NCI-H345 treated with DMSO at 0.1 percent for 48 hours (cell line): ENCODE measurements around the gene CAPZA2.
A peak's percentile ranks its signal among the peaks of the same experiment; 100 is the strongest.
"Not testable (repeated sequence)": the region's sequence is repeated elsewhere in the genome, so short reads cannot be mapped to it uniquely, and the experiment has no call there.

ENCODE experiments used
- DNase-seq: peaks from one replicate; lab custom pipeline; 2025; ENCODE audit not compliant: unreplicated experiment; lab: John Stamatoyannopoulos, UW

Gene CAPZA2

DNA sequence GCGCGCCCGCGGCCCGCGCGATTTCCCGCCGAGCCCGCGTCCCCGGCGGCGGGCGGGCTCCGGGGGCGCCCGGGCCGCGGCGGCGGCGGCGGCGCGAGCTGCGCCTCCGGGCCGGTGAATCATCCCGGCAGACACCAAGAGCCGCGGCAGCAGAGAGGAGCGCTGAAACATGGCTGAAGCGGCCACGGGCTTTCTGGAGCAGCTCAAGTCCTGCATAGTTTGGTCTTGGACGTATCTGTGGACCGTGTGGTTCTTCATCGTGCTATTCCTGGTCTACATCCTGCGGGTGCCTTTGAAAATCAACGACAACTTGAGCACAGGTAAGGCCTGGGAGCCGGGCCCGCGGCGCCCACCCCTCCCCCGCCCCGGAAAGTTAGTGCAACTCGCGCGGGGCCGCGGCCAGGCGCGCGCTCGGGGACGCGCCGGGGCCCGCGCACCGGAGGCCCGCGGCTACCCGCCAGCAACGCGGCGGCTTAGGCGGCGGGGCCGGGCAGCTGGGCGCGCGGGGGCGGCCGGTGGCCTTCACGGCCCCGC, 91.1 kb downstream of the CAPZA2 start, which contains the start of gene ST7:
Gene ST7 (plus strand): TSS at position 130 of the 534 bp plus-strand sequence. CDS start 40 bp downstream, at position 170.
- DNase-seq: peak; percentile 47

DNA sequence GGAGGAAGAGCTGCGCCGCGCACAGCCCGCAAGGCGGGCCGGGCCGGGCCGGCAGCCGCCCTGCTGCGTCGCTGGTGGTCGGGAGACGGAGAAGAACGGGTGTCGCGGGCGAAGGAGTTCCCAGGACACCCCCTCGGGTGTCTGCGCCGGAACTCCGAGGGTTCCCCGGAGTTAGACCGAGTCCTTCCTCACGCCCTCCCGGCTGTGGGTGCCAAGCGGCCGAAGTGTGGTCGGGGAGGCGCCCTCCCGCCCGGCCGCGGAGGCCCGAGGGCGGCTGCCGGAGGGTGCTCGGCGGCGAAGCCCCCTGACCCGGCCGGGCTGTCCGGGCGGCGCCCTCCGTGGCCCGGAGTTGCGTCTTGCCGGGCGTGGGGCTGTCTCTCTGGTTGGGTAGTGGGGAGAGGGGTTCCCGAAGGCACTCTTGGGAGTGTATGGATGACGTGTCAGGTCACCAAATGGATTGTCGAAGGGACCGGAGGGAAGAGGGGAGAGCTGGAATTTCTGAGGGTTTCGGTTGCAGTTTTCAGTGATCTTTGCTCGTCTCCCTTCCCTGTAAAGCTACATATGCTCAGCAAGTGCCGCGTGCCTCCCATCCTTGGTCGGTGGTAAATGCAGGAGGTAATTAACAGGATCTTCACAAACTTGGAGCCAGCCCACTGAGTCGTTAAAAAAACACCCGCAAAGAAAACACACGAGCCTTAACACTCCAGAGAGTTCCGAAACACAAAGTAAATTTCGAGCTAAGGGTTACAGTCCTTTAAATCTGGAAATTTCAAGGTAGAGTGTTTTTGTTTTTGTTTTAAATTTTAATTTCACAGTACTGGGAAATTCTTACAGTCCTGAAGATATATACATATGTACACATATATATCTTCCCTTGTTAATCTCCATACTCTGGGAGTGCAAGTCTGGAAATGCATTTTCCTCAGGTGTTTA, 91.8 kb downstream of the CAPZA2 start:
- peak; percentile 42 for DNase-seq

DNA sequence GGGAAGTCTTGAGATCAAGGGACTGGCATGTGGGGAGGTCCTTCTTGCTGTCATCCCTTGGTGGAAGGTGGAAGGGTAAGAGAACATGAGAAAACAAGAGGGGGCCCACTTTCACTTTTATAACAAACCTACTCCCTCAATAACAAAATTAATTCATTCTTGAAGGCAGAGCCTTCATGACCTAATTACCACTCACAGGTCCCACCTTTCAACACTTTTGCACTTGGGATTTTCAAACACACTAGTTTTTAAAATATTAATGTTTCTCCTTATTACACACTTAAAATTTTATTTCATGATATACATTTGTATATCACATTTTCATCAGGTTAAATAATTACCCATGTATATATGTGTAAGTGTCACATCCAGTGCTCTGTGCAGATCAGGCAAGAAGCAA, 93.0 kb downstream of the CAPZA2 start:
- DNase-seq: no peak

DNA sequence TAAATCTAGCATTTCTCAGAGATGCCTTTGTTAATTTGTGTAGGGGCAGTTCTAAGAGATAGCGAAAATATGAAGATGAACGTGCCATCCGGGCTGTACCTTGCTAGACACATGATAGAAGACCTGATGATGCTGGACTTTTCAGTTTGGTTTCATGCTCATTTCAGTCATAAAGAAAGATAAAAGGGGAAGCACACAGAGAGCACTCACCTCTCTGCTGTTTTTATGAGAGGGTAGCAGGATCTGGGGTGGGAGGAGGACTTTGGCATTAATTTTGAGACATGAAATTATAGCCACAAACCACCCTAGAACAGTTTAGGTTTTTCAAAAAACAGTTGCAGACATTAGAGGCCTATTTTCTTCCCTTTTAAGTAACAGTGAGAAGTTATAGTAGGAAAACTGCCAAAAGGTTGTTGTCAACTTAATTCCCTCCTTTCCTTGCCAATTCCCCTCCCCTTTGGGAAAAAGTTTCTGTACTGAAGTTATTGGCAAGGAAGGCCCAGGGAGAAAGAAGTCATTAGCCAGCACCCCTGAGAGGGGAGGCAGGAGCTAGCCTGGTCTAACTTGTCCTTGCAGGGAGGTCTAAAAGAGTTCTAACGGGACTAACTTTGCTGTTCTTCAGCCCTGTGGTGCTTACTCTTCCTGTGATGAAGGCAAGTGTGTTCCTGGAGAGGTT, 93.6 kb downstream of the CAPZA2 start:
- no peak for DNase-seq

DNA sequence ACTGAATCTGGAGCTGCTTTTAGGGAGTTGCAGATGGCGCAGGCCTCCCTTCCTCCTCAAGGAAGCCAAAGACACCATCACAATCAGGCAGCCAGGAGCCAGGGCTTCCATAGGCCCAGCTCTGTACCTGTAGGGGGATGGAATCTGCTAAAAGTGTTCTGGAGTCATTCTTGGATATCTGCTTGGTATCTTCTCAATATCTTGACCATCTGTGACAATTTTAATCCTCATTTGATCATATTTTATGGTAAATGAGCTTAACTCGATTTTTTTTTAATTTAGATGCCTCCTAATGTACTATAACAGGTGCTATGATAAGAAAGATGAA, 94.1 kb downstream of the CAPZA2 start:
- DNase-seq: no peak

DNA sequence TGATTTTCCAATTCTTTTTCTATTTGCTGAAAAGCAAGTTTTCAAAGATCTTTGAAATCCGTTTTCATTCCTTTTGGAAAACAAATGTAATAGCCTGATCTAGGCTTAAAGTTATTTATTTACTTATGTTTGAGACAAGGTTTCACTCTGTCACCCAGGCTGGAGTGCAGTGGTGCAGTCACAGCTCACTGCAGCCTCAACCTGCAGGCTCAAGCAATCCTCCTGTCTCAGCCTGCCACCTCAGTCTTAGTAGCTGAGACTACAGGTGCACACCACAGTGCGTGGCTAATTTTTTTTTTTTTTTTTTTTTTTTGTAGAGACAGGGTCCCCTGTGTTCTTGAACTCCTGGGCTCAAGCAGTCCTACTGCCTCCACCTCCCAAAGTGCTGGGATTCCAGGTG, 95.5 kb downstream of the CAPZA2 start:
- DNase-seq: no peak

DNA sequence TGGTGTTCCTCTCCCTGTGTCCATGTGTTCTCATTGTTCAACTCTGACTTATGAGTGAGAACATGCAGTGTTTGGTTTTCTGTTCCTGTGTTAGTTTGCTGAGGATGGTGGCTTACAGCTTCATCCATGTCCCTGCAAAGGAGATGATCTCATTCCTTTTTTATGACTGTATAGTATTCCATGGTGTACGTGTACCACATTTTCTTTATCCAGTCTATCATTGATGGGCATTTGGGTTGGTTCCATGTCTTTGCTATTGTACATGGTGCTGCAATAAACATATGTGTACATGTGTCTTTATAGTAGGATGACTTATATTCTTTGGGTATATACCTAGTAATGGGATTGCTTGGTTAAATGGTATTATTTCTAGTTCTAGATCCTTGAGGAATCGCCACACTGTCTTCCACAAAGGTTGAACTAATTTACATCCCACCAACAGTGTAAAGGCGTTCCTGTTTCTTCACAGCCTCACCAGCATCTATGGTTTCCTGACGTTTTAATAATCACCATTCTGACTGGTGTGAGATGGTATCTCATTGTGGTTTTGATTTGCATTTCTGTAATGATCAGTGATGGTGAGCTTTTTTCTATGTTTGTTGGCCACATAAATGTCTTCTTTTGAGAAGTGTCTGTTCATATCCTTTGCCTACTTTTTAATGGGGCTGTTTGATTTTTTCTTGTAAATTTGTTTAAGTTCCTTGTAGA, 99.7 kb downstream of the CAPZA2 start:
- not testable (repeated sequence) for DNase-seq

DNA sequence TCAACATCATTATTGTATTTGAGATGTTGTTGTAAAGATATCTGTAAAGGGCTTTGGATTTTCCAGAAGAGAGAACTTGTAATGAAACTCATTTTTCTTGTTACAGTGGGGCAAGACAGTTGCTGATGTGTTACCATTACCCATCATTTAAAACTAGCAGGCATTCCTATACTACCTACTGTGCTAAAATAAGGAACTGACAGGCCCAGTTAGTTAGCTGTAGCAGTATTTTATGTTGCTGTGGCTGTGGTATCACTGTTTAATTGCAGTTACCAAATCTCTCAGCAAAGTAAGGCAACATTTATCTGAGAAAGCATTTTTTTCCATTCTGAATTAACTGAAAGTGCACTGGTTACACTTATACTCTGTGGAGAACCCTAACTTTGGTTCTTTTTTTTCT, 100.8 kb downstream of the CAPZA2 start:
- no peak for DNase-seq

DNA sequence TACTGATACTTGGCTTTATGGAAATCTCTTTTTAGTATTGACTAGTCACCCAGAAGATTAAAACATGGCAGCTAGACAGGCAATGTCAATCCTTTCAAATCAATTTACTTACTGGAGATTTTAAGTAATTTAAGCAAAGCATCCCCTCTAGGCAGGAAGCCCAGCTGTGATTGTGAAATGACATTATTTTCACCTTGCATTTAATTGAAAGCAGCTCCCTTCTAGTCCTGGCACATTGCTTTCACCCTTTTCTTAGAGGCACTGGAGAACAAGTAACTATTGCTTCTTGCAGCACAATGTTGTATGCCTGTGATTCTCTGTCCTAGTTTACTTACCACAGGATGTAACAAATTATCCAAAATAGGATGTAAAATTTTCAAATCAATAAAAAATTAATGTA, 104.2 kb downstream of the CAPZA2 start:
- DNase-seq: no peak

DNA sequence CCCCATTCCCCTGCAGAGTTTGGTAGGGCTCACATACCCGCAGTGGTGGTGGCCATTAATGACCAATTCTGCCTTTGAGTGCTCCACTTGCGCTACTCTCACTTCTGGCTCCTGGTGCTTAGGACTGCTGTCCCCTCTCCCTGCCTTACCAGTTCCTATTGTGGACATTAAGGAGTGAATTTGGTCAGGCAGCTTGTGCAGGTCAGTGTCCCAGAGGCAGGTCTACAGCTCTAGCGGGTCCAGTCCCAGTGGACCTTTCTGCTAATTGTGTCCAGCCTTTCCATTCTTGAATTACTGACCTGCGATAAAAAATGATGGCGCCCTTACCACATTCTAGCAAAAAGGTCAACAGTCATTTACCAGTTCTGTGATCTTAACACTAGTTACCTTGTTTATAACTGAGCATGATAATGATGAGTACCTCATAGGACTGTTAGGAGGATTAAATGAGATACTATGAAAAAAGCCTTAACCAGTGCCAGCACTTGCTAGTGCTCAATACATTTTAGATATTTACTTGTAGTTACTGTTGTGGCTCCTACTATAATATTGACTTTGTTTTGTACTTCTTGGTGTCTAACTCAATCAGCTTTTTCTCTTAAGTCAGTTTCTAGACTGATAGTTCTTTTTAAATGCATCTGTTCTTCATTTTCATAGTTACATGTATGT, 105.0 kb downstream of the CAPZA2 start:
- DNase-seq: no peak

DNA sequence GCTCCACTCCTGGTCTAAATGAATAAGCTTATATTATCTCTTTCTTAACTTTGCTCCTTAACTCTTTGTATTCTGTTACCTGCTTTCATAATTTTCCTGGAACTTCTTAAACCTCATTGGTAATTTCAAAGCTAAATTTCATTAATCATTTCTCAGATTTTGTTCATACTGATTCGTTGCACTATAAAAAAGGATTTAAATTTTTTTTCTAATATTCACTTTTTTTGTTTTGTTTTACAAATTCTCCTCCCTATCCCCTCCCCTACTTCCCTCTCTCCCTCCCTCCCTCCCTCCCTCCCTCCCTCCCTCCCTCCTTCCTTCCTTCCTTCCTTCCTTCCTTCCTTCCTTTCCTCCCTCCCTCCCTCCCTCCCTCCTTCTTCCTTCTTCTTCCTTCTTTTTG, 105.6 kb downstream of the CAPZA2 start:
- DNase-seq: no peak

DNA sequence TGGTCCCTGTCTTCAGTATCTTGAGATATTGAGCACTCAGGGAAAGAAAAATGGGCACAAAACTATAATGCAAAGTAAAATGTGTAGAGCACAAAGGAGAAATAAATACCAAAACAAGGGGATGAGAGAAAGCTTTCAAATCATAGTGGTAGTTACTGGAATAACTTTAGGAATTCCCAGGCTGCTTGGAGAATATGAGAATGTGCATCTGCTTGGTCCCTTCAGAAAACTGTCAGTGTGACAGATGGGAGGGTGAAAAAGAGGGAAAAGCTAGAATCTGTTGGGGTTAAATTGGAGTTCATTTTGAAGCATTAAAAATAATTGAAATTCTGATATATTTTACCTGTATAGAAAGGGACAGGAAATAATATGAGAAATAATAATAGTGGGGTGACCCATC, 106.2 kb downstream of the CAPZA2 start:
- DNase-seq: no peak

DNA sequence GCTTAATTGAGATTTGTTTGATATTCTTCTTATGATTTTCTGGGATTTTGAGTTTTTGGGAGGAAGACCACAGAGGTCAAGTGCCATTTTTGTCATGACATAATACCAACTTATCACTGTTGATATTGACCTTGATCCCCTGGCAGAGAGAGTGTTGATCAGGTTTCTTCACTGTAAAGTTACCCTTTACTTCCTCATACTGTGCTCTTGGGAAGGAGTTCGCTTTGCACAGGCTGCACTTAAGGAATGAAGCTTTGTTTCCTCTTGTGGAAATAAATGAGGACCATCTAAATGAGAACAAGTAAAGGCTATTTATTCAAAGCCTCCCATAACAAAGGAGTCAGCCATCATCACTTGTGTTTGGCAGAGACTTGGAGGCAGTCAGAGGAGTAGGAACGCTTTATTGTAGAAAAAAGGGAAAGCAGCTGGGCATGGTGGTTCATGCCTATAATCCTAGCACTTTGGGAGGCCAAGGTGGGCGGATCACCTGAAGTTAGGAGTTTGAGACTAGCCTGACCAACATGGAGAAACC, 107.0 kb downstream of the CAPZA2 start:
- DNase-seq: no peak

DNA sequence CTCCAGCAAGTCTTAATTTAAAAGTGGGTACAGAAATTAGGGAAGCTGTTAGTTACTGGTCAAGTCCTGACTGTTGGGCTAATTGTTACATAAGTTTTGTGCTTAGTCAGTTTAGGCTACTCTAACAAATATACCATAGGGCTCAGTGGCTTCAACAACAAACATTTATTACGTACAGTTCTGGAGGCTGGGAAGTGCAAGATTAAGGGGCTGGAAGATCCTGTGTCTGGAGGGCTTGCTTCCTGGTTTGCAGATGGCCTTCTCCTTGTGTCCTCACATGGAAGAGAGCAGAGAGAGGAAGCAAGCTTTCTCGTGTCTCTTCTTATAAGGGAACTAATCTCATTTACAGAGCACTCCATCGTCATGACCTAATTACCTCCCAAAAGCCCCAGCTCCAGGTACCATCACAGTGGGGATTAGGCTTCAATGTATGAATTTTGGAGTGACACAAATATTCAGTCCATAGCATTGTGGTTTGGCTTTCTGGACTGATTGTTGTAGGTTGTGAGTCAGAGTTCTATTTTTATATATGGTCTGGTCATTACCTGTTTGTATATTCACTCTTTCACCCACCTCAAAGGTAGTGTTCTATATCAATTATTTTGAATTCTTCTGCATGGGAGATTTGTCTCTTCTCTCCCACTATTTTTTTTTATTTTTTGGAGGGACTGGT, 108.0 kb downstream of the CAPZA2 start:
- no peak for DNase-seq

DNA sequence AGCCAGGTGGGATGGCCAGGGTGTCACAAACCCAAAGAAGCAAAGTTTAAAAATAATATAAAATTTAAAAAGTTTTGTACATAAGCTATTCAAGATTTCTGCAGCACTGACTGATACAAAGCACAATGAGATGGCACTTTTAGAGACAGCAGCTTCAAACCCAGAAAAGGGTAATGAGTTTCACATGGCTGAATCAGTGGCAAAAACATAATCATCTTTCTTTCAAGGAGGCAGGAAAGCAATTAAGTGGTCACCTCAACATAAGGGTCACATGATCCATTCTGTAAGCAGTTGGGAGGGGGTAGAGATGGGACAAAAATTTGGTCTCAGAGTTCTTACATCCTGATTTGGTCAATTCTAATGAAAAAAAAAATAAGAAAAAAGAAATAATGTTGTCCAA, 108.8 kb downstream of the CAPZA2 start:
- not testable (repeated sequence) for DNase-seq
